ENCODE measurements around the gene ZNF573. TPM values are rescaled to one million over a fixed set of nuclear protein-coding genes. Genes with fewer than 3 reads are reported as not detected.
"Not testable (repeated sequence)": the region's sequence is repeated elsewhere in the genome, so short reads cannot be mapped to it uniquely, and the experiment has no call there.

The ZNF573 gene
- total RNA-seq: 18.7 and 19.8 TPM in 2 replicates

GRCh38 chr19:37779127-37780005 lies at the start of gene ZNF573:
Gene ZNF573 (minus strand): TSS chr19:37779586. CDS start chr19:37773729, 5,857 bp downstream.
- Mint-ChIP-seq H3K9me3 (peaks cover 7% of the 10 kb centered on the region), H3K4me3 (peak within 1 kb of the TSS; percentile 91), H3K27ac (peak within 1 kb of the TSS; percentile 96), H3K36me3 (ENCODE audit: low read depth) (peaks cover 28% of the 10 kb centered on the region), H3K27me3 (no peaks in the 10 kb centered on the region), H3K4me1 (peaks cover 31% of the 10 kb centered on the region)
- ChIA-PET POLR2A (interaction anchor here (0.6 to 2.0 kb wide), 17 partner anchors 60 to 1640 kb away, joined by 3 to 13 read pairs (median 6); partner anchors contain the start of genes CAPNS1, PSMD8, SIPA1L3 and WDR87), CTCF (no interaction called here)
- DNase-seq (peak; percentile 70), ATAC-seq (ENCODE audit: low read depth) (peak; percentile 86)
- no peak for TF ChIP-seq CTCF (IDR thresholded peaks at IDR 0.05)
- intact Hi-C loops (cut with micrococcal nuclease): loop anchor here (1.0 to 2.0 kb wide), 8 partner anchors 60 to 607 kb away; partner anchors contain the start of genes ZNF527, ZNF540, ZNF570 and ZNF571

- TF ChIP-seq CTCF (IDR thresholded peaks at IDR 0.05): no peak
- intact Hi-C loops (cut with micrococcal nuclease): no loop called here
- Mint-ChIP-seq H3K4me3 (peak overlapping the region; percentile 73), H3K4me1 (peaks cover 9% of the 10 kb centered on the region), H3K9me3 (peaks cover 21% of the 10 kb centered on the region), H3K36me3 (ENCODE audit: low read depth) (peaks cover 3% of the 10 kb centered on the region), H3K27ac (no peak overlapping the region), H3K27me3 (peaks cover 24% of the 10 kb centered on the region)
- DNase-seq (peak; percentile 31), ATAC-seq (ENCODE audit: low read depth) (peak; percentile 47)
- CTCF ChIA-PET: no interaction called here
- POLR2A ChIA-PET: no interaction called here
These were observed 38.0 kb upstream of the ZNF573 start for GRCh38 chr19:37817180-37817981.

- H3K27ac Mint-ChIP-seq; ATAC-seq (ENCODE audit: low read depth); POLR2A ChIA-PET; DNase-seq; CTCF ChIA-PET; H3K4me1 Mint-ChIP-seq; intact Hi-C loops (cut with micrococcal nuclease); H3K4me3 Mint-ChIP-seq; H3K36me3 Mint-ChIP-seq (ENCODE audit: low read depth): not testable (repeated sequence)
- peaks cover 19% of the 10 kb centered on the region for H3K27me3 Mint-ChIP-seq
- H3K9me3 Mint-ChIP-seq: peaks cover 19% of the 10 kb centered on the region
These were observed 36.2 kb upstream of the ZNF573 start for GRCh38 chr19:37815611-37816010.

GRCh38 chr19:37813340-37813739 lies 34.0 kb upstream of the ZNF573 start:
- CTCF ChIA-PET: no interaction called here

GRCh38 chr19:37809366-37809765 lies 30.0 kb upstream of the ZNF573 start:
- no peaks in the 10 kb centered on the region for H3K4me1 Mint-ChIP-seq
- no peak overlapping the region for H3K4me3 Mint-ChIP-seq
- POLR2A ChIA-PET: no interaction called here
- no peak for TF ChIP-seq CTCF (IDR thresholded peaks at IDR 0.05)
- no peak overlapping the region for H3K27ac Mint-ChIP-seq
- H3K9me3 Mint-ChIP-seq: peaks cover 22% of the 10 kb centered on the region
- no peaks in the 10 kb centered on the region for H3K27me3 Mint-ChIP-seq
- peaks cover 7% of the 10 kb centered on the region for H3K36me3 Mint-ChIP-seq (ENCODE audit: low read depth)
- ATAC-seq (ENCODE audit: low read depth) (no peak), DNase-seq (no peak)
- intact Hi-C loops (cut with micrococcal nuclease): no loop called here
- CTCF ChIA-PET: no interaction called here

More at GRCh38 chr19:37813340-37813739, 34.0 kb upstream of the ZNF573 start:
- H3K4me3 Mint-ChIP-seq: no peak overlapping the region
- intact Hi-C loops (cut with micrococcal nuclease): no loop called here
- POLR2A ChIA-PET: no interaction called here
- ATAC-seq (ENCODE audit: low read depth) (no peak), DNase-seq (no peak)
- TF ChIP-seq CTCF (IDR thresholded peaks at IDR 0.05): no peak
- no peak overlapping the region for H3K27ac Mint-ChIP-seq
- H3K9me3 Mint-ChIP-seq: peaks cover 22% of the 10 kb centered on the region
- peaks cover 5% of the 10 kb centered on the region for H3K36me3 Mint-ChIP-seq (ENCODE audit: low read depth)
- H3K4me1 Mint-ChIP-seq: peaks cover 9% of the 10 kb centered on the region
- H3K27me3 Mint-ChIP-seq: peaks cover 15% of the 10 kb centered on the region
